ENCODE measurements around the gene LSS. TPM values are rescaled to one million over a fixed set of nuclear protein-coding genes. Genes with fewer than 3 reads are reported as not detected.

The LSS gene
- polyA plus RNA-seq, 1 donor: 38.6 TPM

DNA sequence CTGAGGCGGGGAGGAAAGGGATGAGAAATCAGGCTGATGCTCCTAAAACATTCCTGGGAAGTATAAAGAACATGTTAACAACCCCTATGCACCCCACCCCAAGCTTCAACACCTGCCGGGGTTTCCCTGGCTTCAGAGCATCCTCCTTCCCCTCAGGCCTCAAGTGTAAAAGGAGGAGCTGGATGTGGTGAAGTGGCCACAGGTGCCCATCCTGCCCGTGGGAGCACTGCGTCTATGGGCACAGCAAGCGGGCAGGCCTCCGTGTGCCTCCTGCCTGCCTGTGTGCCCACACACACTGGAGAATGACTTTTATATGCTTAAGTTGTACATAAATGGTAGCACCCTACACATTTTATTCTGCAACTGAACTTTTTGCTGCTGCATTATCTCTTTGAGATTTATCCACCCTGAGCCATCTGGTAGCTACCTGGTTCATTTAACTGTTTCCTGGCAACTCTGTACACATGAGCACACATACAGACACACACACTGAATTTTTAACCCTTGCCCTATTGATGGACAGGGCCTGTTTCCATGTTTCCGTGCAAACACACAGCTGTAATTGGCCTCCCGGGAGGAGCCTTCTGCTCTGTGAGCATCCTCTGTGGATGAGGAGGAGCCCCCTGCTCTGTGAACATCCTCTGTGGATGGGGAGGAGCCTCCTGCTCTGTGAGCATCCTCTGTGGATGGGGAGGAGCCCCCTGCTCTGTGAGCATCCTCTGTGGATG lies 59.8 kb downstream of the LSS start:
- DNase-seq: no peak

- DNase-seq: no peak
Observed at GRCh38 chr21:46168238-46168637, 60.3 kb downstream of the LSS start.

DNA sequence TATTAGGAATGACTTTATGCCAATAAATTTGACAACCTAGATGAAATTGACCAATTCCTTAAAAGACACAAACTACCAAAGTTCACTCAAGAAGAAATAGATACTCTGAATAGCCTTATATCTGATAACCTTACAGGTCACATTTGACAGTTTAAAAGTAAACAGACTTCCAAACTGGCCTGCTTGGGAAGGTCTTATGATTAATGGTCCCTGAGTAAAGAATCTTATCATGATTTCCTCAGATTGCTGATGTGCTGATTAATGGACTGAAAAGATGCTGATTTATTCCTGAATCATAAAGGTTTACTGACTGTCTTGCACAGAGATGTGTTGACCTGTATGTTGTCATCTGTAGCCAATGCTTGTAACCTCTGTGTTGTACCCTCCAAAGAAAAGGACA lies 63.5 kb downstream of the LSS start:
- DNase-seq: no peak

DNA sequence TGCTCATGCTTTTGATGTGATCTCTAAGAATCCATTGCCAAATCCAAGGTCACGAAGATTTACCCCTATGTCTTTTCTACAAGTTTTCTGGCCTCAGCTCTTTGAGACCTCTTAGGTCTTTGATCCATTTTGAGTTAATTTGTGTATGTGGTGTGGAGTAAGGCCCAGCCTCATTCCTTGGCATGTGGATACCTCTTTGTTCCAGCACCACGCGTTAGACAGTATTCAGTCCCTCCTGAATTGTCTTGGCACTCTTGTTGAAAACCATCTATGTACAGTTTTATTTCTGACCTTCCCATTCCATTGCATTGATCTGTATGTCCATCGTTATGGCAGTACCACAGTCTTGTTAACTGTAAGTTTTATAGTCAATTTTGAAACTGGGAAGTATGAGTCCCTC lies 65.2 kb downstream of the LSS start:
- no peak for DNase-seq

GRCh38 chr21:46161633-46162592 lies 66.7 kb downstream of the LSS start:
- no peak for DNase-seq

GRCh38 chr21:46160907-46161632 lies 67.5 kb downstream of the LSS start:
- DNase-seq: no peak

DNA sequence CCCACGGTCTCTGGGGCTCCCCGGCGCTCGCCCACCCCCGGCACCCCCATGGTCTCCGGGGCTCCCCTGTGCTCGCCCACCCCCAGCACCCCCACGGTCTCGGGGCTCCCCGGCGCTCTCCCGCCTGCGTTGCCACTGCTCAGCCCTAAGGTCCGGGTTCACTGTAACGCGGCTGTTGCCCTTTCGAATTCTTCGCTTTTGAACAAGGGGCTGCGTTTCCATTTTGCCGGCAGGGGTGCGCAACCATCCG lies 68.0 kb downstream of the LSS start:
- DNase-seq: no peak

DNA sequence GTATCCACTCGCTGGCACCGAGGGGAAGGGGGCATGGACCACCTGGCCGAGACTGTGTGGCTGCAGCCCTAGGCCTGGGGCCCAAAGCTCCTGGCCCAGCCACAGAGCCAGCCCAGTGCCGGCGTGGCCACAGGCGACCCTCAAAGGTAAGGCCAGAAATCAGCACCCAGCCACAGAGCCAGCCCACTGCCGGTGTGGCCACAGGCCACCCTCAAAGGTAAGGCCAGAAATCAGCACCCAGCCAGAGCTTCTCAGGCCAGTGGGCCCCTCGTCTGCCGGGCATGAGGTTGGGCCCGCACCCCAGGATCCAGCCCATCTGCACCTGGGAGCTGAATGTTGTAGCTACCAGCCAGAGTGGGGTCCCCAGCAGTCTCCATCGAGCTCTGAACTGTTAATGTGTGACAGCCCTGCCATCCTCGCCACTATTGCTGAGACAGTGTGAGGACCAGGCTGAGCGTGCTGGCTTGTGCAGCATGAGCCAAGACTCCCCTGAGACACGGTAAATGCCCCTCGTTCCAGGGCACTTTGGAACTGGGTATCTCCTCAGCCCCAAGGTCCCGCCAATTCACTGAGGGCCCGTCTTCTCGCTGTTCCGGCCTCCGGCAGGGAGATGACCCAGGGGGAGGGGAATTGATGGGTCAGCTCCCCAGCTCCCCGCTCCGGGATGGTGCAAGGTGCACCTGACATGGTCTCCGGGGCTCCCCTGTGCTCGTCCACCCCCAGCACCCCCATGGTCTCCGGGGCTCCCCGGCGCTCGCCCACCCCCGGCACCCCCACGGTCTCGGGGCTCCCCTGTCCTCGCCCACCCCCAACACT lies 68.5 kb downstream of the LSS start:
- no peak for DNase-seq

GRCh38 chr21:46159390-46159789 lies 69.2 kb downstream of the LSS start:
- DNase-seq: no peak

DNA sequence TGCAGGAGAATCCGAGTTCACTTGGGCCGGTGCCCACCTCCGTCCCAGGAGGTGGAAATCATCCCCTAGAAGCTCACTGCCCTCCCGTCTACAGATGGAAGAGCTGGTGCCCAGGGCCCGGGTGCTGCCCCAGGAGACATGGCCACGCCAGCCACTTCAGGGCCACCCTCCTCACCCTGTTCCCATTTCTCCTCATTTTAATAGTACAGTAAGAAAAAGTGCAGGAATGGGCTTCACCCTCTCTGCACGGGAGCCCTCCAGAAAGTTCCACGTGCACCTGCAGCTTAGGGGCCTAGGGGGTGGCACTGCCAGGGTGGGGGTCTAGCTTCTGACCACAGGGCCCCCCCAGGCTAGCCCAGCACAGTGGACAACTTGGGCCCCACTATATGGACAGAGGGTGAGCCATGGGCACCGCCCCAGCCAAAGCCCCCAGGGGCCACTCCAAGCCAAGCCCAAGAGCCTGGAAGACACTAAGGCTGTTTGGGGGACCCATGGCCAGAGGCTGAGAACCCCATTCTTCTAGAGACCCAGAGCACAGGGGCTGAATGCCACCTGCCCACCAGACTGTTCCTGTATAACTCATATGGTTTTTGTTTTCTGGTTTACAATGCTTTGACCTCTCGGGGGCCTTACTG lies 69.8 kb downstream of the LSS start:
- no peak for DNase-seq

- DNase-seq: no peak
Observed at GRCh38 chr21:46157987-46158451, 70.6 kb downstream of the LSS start.

GRCh38 chr21:46157396-46157986 lies 71.1 kb downstream of the LSS start:
- no peak for DNase-seq

DNA sequence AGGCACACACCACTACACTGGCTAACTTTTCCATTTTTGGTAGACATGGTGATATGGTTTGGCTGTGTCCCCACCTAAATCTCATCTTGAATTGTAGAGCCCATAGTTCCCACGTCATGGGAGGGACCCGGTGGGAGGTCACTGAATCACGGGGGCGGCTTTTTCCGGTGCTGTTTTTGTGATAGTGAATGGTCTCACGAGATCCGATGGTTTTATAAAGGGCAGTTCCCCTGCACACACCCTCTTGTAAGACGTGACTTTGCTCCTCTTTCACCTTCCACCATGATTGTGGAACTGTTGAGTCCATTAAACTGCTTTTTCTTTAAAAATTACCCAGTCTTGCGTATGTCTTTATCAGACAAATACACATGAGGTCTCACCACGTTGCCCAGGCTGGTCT lies 71.9 kb downstream of the LSS start:
- no peak for DNase-seq

GRCh38 chr21:46156378-46156645 lies 72.3 kb downstream of the LSS start:
- DNase-seq: no peak

DNA sequence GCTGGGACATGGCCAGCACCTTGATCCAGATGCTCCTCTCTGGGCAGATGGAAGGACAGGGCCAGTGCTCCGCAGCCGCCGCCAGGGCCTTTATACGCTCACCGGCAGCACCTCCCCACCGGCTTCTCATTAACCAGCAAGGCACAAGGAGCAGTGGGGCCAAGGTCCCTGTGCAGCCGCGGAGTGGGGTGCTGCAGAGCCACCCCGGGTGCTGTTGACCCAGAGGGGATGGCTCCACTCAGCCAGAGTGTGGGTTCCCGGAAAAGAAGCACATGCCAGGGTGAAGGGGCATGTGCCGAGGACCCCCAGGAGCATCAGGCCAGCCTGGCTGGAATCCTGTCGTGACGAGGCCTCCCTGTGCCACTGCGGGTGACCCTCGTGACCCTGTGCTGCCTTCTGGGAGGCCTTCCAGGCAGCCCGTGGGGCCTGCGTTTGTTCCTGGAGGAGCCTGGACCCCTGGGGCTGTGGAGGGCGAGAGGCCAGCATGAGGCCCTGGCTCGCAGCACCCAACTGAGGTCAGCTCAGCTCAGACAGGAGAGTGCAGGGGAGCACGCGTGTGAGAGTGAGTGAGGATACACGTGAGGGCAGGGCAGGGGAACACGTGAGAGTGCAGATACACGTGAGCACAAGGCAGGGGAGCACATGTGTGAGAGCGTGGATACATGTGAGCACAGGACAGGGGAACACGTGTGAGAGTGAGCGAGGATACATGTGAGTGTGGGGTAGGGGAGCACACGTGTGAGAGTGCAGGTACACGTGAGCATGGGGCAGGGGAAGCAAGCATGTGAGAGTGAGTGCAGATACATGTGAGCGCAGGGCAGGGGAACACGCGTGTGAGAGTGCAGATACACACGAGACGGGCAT lies 72.8 kb downstream of the LSS start, which contains the start of gene FTCD:
FTCD (minus strand) TSS at position 66 of the 864 bp plus-strand sequence; CDS start at position 10, 56 bp downstream.
- DNase-seq: no peak

DNA sequence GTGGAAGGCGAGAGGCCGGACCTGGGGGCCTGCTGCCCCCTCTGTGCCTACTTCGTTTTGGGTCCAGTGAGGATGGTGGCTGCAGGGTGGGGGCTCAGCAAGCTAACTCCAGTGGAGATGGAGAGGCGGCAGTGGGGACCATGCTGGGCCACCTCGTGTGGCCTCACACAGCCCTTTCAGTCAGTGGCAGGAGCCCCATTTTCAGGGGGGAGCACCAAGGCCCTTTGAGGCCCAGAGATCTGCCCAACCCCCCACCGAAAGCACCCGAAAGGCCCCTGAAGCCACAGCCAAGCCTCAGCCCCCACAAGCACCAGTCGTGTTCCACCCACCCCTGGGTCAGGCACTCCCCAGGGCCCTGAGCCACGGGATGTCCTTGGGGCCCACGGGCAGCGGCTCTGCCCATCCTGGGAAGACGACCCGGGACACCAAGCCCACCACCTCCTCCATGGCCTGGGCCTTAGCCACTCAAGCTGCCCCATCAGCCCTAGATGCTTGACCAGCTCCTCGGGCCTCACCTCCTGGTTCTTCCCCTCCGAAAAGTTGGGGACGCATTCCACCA lies 73.5 kb downstream of the LSS start:
- DNase-seq: no peak

- no peak for DNase-seq
Observed at GRCh38 chr21:46154155-46154954, 74.2 kb downstream of the LSS start.

- no peak for DNase-seq
Observed at GRCh38 chr21:46153247-46154154, 75.1 kb downstream of the LSS start.
